IMR-90 (cell line): Measurements from ENCODE around the gene TBC1D28. TPM values are rescaled to one million over a fixed set of nuclear protein-coding genes. Genes with fewer than 3 reads are reported as not detected.

ENCODE experiments used
- ATAC-seq: fragments of 200-7000 bp; cut with Tn5 transposase; 2 replicates; pipeline ENCODE4 v1.9.1; 2020; ENCODE audit warnings: low read depth, mild to moderate bottlenecking, moderate library complexity
- BruUV-seq: library from RNA; stranded (reverse); fragments of 400-500 nt; replicated peaks from 2 replicates; lab custom pipeline; 2021; lab: Mats Ljungman, UMichigan
- CTCF ChIA-PET: fragments of 300-600 bp; formaldehyde crosslinking; extraction: SDS; loops from one replicate; lab custom pipeline; 2021; ENCODE audit warnings: antibody characterized with exemption; lab: Yijun Ruan, JAX
- POLR2A ChIA-PET: fragments of 300-600 bp; sonication (Branson Sonifier 250); formaldehyde crosslinking; loops from one replicate; lab custom pipeline; 2022; ENCODE audit warnings: antibody characterized with exemption; ENCODE audit not compliant: unreplicated experiment; lab: Charles Lee
- DNase-seq: peaks from one replicate; pipeline ENCODE4 v3.0.0; 2013
- H2AFZ ChIP-seq: replicated peaks from 2 replicates; pipeline ENCODE3; 2013; ENCODE audit warnings: low read length, mild to moderate bottlenecking; ENCODE audit not compliant: poor library complexity
- H2AK5ac ChIP-seq: 2 replicates; pipeline ENCODE4 v1.6.1; 2013; ENCODE audit warnings: low read depth, low read length, inconsistent platforms
- H2AK9ac ChIP-seq: replicated peaks from 2 replicates; pipeline ENCODE3; 2013; ENCODE audit warnings: mild to moderate bottlenecking, low read depth, low read length, moderate library complexity; ENCODE audit not compliant: poor library complexity
- H2BK120ac ChIP-seq: 2 replicates; pipeline ENCODE4 v1.6.1; 2013; ENCODE audit warnings: low read depth, low read length, inconsistent platforms
- H2BK15ac ChIP-seq: 3 replicates; pipeline ENCODE4 v1.6.1; 2013; ENCODE audit warnings: low read depth, low read length, inconsistent platforms
- H2BK20ac ChIP-seq: 2 replicates; pipeline ENCODE4 v1.6.1; 2013; ENCODE audit warnings: low read depth, mild to moderate bottlenecking, inconsistent platforms, low read length, moderate library complexity
- H2BK5ac ChIP-seq: 2 replicates; pipeline ENCODE4 v1.6.1; 2013; ENCODE audit warnings: mild to moderate bottlenecking, low read depth, low read length, inconsistent platforms; ENCODE audit not compliant: poor library complexity, severe bottlenecking
- H3K14ac ChIP-seq: replicated peaks from 2 replicates; pipeline ENCODE4 v1.6.1; 2013; ENCODE audit warnings: low read depth, low read length, inconsistent platforms
- H3K18ac ChIP-seq: 2 replicates; pipeline ENCODE4 v1.6.1; 2013; ENCODE audit warnings: low read depth, low read length, control low read depth
- H3K23ac ChIP-seq: 2 replicates; pipeline ENCODE4 v1.6.1; 2013; ENCODE audit warnings: low read depth, low read length, inconsistent platforms
- H3K27ac ChIP-seq: 2 replicates; pipeline ENCODE4 v1.5.1; 2013; ENCODE audit warnings: mild to moderate bottlenecking, control low read depth, low read length; ENCODE audit not compliant: insufficient read depth
- H3K27me3 ChIP-seq: 2 replicates; pipeline ENCODE4 v1.6.1; 2013; ENCODE audit warnings: low read length; ENCODE audit not compliant: control insufficient read depth, insufficient read depth
- H3K36me3 ChIP-seq: 2 replicates; pipeline ENCODE4 v1.6.1; 2013; ENCODE audit warnings: low read length, mixed read lengths; ENCODE audit not compliant: control insufficient read depth, insufficient read depth
- H3K4ac ChIP-seq: 2 replicates; pipeline ENCODE4 v1.6.1; 2013; ENCODE audit warnings: low read depth, low read length, inconsistent platforms
- H3K4me1 ChIP-seq: 2 replicates; pipeline ENCODE4 v1.6.1; 2013; ENCODE audit warnings: low read length, mixed read lengths; ENCODE audit not compliant: control insufficient read depth, insufficient read depth
- H3K4me2 ChIP-seq: 2 replicates; pipeline ENCODE4 v1.6.1; 2013; ENCODE audit warnings: low read depth, mild to moderate bottlenecking, control low read depth, low read length, moderate library complexity
- H3K4me3 ChIP-seq: 2 replicates; pipeline ENCODE4 v1.5.1; 2013; ENCODE audit warnings: low read depth, mild to moderate bottlenecking, control low read depth, low read length, moderate library complexity; ENCODE audit not compliant: insufficient read depth
- H3K56ac ChIP-seq: 2 replicates; pipeline ENCODE4 v1.6.1; 2013; ENCODE audit warnings: low read length, inconsistent platforms; ENCODE audit not compliant: insufficient read depth; ENCODE audit errors: extremely low read depth
- H3K79me1 ChIP-seq, 2 experiments: 2 replicates each; pipeline ENCODE4 v1.6.1; 2013; ENCODE audit warnings: low read length in 2 of 2, inconsistent platforms in 1 of 2, low read depth in 1 of 2
- H3K9ac ChIP-seq: 2 replicates; pipeline ENCODE4 v1.6.1; 2013; ENCODE audit warnings: low read depth, low read length, control low read depth
- H3K9me1 ChIP-seq: 2 replicates; pipeline ENCODE4 v1.6.1; 2013; ENCODE audit warnings: low read length, inconsistent platforms; ENCODE audit not compliant: insufficient read depth
- H3K9me3 ChIP-seq: 2 replicates; pipeline ENCODE4 v1.6.1; 2013; ENCODE audit warnings: low read length; ENCODE audit not compliant: control insufficient read depth, insufficient read depth
- H4K20me1 ChIP-seq: 2 replicates; pipeline ENCODE4 v1.6.1; 2013; ENCODE audit warnings: low read length, inconsistent platforms; ENCODE audit not compliant: insufficient read depth
- H4K5ac ChIP-seq: 2 replicates; pipeline ENCODE4 v1.6.1; 2013; ENCODE audit warnings: mild to moderate bottlenecking, low read depth, low read length, control low read depth
- H4K8ac ChIP-seq, 2 experiments: 2 replicates each; pipeline ENCODE4 v1.6.1; 2013; ENCODE audit warnings: low read depth in 2 of 2, low read length in 2 of 2, control low read depth in 1 of 2, inconsistent platforms in 1 of 2
- H4K91ac ChIP-seq: 2 replicates; pipeline ENCODE4 v1.6.1; 2013; ENCODE audit warnings: low read depth, low read length, inconsistent platforms; ENCODE audit not compliant: insufficient read depth
- CHD1 ChIP-seq: IDR thresholded peaks from 2 replicates; pipeline ENCODE4 v1.6.1; 2012; ENCODE audit warnings: low read depth, low read length, improper control_type of control experiment
- FOS ChIP-seq: fragments of 150-350 bp; IDR thresholded peaks from 2 replicates; pipeline ENCODE4 v1.6.1; 2016; ENCODE audit warnings: low read depth, low read length
- MAFK ChIP-seq: IDR thresholded peaks from 2 replicates; pipeline ENCODE4 v1.6.1; 2012; ENCODE audit warnings: low read depth, low read length, improper control_type of control experiment
- MAZ ChIP-seq: IDR thresholded peaks from 2 replicates; pipeline ENCODE4 v1.6.1; 2012; ENCODE audit warnings: low read depth, mild to moderate bottlenecking, low read length, improper control_type of control experiment, moderate library complexity, borderline replicate concordance
- NFE2L2 ChIP-seq: fragments of 150-350 bp; IDR thresholded peaks from 2 replicates; pipeline ENCODE4 v1.6.1; 2016; ENCODE audit warnings: low read depth, mild to moderate bottlenecking, low read length
- SMC3 ChIP-seq: fragments of 150-350 bp; IDR thresholded peaks from 2 replicates; pipeline ENCODE4 v1.6.1; 2016; ENCODE audit warnings: low read depth, mild to moderate bottlenecking, antibody characterized with exemption, low read length, moderate library complexity
- WGBS, 2 experiments: methylation state at CpG; one replicate each; pipeline versions ENCODE4 v1.1.5 to v1.1.7; 2013; ENCODE audit warnings: missing lambda C conversion rate in 2 of 2; ENCODE audit not compliant: insufficient read length in 1 of 2; ENCODE audit errors: extremely low coverage in 2 of 2; 5-methylcytosine and 5-hydroxymethylcytosine counted together
- dilution Hi-C: fragments of 300-500 bp; cut with HindIII; formaldehyde crosslinking; loops from one replicate; pipeline ENCODE4 v1.14.3; 2018; ENCODE audit warnings: low sequenced_read_pairs; ENCODE audit not compliant: unreplicated experiment
- in situ Hi-C: fragments of 300-500 bp; cut with MboI; formaldehyde crosslinking; loops from 3 replicates; pipeline ENCODE4 v1.14.3; 2019; ENCODE audit warnings: low sequenced_read_pairs, inconsistent platforms, mixed read lengths
- intact Hi-C: fragments of 100-400 bp; cut with micrococcal nuclease; formaldehyde crosslinking; loops from 2 replicates; pipeline ENCODE4 v1.10.0; 2022
- polyA plus RNA-seq, 3 experiments: library from polyadenylated mRNA; depleted of rRNA; stranded (reverse); fragments of >200 nt; gene quantifications; 2 replicates each; pipeline ENCODE4 v1.2.3, GENCODE V29; 2012; ENCODE audit warnings: low replicate concordance in 1 of 3
- total RNA-seq: library from RNA; depleted of rRNA; stranded (reverse); fragments of >200 nt; gene quantifications from 2 replicates; pipeline ENCODE4 v1.2.3, GENCODE V29; 2012

The TBC1D28 gene
- total and polyA plus RNA-seq, 2 of the 4 experiments (the other 2 are of a cell fraction): not detected

GRCh38 chr17:18626152-18626870, 17.9 kb downstream of the TBC1D28 start:
- no peak overlapping the region for H4K5ac ChIP-seq
- H3K9me1 ChIP-seq: no peaks in the 10 kb centered on the region
- dilution Hi-C loops: no loop called here
- no peak overlapping the region for H3K9ac ChIP-seq
- H2AFZ ChIP-seq: no peak overlapping the region
- no peak overlapping the region for H2BK5ac ChIP-seq
- H3K79me1 ChIP-seq: no peaks in the 10 kb centered on the region
- no peak overlapping the region for H3K18ac ChIP-seq
- ATAC-seq (no peak), DNase-seq (no peak)
- intact Hi-C loops: no loop called here
- no TSS peak for BruUV-seq
- no peaks in the 10 kb centered on the region for H4K20me1 ChIP-seq
- no peak overlapping the region for H4K91ac ChIP-seq
- ChIA-PET POLR2A (no interaction called here), CTCF (no interaction called here)
- H3K4me2 ChIP-seq: no peak overlapping the region; the same call in 1 of the 2 replicates
- no peak overlapping the region for H3K4me3 ChIP-seq
- H3K4me1 ChIP-seq: no peaks in the 10 kb centered on the region
- no peaks in the 10 kb centered on the region for H3K36me3 ChIP-seq
- no peak overlapping the region for H2BK120ac ChIP-seq
- in situ Hi-C loops: no loop called here
- no peak overlapping the region for H2AK9ac ChIP-seq
- no peak overlapping the region for H3K56ac ChIP-seq
- no peak overlapping the region for H2BK20ac ChIP-seq
- H2AK5ac ChIP-seq: no peak overlapping the region
- H4K8ac ChIP-seq: peak overlapping the region in 1 of 2 experiments; percentile 4; a peak in 1 of 4 replicates
- H3K9me3 ChIP-seq: no peaks in the 10 kb centered on the region
- no CpG with 5 or more reads among the region's 12 CpGs for WGBS, 2 experiments
- no peak overlapping the region for H3K14ac ChIP-seq
- H2BK15ac ChIP-seq: no peak overlapping the region
- no peaks in the 10 kb centered on the region; the same call in 1 of the 2 replicates for H3K27me3 ChIP-seq
- no peak for TF ChIP-seq NFE2L2
- TF ChIP-seq SMC3: no peak
- TF ChIP-seq FOS: no peak
- no peak for TF ChIP-seq CHD1
- TF ChIP-seq MAFK: no peak
- no peak for TF ChIP-seq MAZ
- no peak overlapping the region for H3K23ac ChIP-seq
- H3K4ac ChIP-seq: no peak overlapping the region
- H3K27ac ChIP-seq: no peak overlapping the region
